ENCODE measurements around the gene HHIPL1.
A peak's percentile ranks its signal among the peaks of the same experiment; 100 is the strongest.

HHIPL1 gene

DNA sequence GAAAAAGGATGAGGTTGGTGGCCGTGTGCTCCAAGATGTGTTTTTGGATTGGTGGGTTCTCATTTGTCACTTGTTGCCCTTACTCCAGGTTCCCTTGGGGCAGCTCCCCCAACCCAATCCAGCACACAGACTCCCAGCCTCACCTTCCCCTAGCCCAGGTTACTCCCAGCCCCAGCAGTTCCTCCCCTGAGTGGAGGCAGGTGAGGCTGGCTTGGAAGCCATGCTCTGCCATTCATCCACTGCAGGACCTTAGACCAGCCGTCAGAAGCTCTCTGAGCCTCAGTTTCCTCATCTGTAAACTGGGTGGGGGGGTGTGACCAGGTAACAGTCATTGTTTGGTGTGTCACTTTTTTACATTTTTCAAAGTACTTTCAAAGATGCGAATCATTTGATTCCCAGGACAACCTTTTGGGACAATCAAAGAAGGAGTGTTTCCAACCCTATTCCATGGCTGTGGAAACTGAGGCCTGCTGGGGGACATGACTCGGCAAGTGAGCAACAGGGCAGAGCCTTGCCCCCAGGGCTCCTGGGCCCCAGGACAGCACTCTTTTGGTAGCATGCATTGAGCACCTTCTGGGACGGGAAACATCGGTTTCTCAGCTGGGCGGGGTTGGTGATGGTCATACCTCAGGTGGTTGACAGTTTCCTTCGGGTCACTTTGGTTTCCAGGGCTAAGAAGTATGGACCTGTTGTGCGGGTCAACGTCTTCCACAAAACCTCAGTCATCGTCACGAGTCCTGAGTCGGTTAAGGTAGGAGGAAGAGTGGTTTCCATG lies 46.4 kb downstream of the HHIPL1 start:
- H3K4me1 ChIP-seq: peaks cover 37% of the 10 kb centered on the region
- H3K4me2 ChIP-seq: no peak overlapping the region
- no peaks in the 10 kb centered on the region for H3K36me3 ChIP-seq
- no peak overlapping the region for H3K4me3 ChIP-seq
- no peak overlapping the region for H3K9ac ChIP-seq
- H3K27me3 ChIP-seq: no peaks in the 10 kb centered on the region
- TF ChIP-seq Cebpa-rat (IDR thresholded peaks at IDR 0.05): no peak
- H3K9me3 ChIP-seq: no peaks in the 10 kb centered on the region
- H3K27ac ChIP-seq: no peak overlapping the region
- H4K20me1 ChIP-seq: no peaks in the 10 kb centered on the region

DNA sequence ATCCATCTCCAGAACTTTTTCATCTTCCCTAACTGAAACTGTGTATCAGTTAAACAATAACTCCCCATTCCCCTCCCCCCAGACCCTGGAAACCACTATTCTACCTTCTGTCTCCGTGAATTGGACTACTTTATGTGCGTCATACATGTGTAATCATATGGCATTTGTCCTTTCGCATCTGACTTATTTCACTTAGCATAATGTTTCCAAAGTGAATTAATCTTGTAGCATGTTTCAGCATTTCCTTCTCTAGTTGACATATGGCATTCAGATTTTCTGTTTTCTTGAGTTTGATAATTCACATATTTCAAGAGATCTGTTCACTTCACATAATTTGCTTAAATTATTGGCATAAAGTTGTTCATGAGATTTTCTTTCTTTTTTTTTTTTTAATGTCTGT lies 49.0 kb downstream of the HHIPL1 start:
- H3K4me3 ChIP-seq: no peak overlapping the region
- H4K20me1 ChIP-seq: no peaks in the 10 kb centered on the region
- peaks cover 16% of the 10 kb centered on the region for H3K4me1 ChIP-seq
- no peak overlapping the region for H3K4me2 ChIP-seq
- no peaks in the 10 kb centered on the region for H3K27me3 ChIP-seq
- no peak overlapping the region for H3K9ac ChIP-seq
- H3K36me3 ChIP-seq: no peaks in the 10 kb centered on the region
- H3K9me3 ChIP-seq: no peaks in the 10 kb centered on the region
- H3K27ac ChIP-seq: no peak overlapping the region
- TF ChIP-seq Cebpa-rat (IDR thresholded peaks at IDR 0.05): no peak

DNA sequence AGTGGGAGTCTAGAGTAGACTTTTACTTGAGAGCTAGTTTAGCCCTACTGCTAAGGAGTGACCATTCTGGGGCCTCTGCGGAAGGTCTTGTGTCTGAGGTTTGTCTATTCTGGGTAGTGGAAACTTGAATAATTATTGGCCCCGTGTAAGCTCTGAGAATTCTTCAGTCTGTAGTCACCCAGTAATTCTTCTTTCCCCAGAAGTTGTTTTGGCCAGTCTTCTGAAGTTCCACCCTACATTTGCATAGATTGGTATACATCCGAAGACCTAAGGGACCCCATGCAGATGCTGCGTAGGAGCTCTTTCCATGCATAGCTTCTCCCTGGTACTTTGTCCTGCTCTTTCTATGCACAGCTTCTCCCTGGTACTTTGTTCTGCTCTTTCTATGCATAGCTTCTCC lies 52.0 kb downstream of the HHIPL1 start:
- no peaks in the 10 kb centered on the region for H4K20me1 ChIP-seq
- TF ChIP-seq Cebpa-rat (IDR thresholded peaks at IDR 0.05): no peak
- no peaks in the 10 kb centered on the region for H3K27me3 ChIP-seq
- H3K27ac ChIP-seq: no peak overlapping the region
- peaks cover 14% of the 10 kb centered on the region for H3K4me1 ChIP-seq
- H3K4me2 ChIP-seq: no peak overlapping the region
- H3K36me3 ChIP-seq: no peaks in the 10 kb centered on the region
- peaks cover 6% of the 10 kb centered on the region for H3K9me3 ChIP-seq
- no peak overlapping the region for H3K4me3 ChIP-seq
- H3K9ac ChIP-seq: no peak overlapping the region

DNA sequence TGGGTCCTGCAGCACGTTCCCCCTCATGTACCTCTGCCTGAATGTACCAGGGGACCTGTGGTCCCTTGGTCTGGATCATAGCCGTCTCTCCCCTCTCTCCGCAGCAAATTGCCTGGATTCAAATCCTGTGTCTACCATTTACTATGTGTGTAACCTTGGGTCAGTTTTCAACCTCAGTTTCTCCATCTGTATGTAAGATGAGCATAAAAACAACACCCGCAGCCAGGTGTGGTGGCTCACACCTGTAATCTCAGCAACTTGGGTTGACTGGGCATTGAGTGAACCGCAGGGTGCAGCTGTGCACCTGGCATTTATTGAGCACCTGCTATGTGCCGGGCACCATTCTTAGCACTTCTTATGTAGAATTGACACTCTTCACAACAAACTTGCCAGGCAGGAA lies 53.3 kb downstream of the HHIPL1 start:
- H3K9ac ChIP-seq: no peak overlapping the region
- H3K36me3 ChIP-seq: peaks cover 4% of the 10 kb centered on the region
- peaks cover 16% of the 10 kb centered on the region for H3K9me3 ChIP-seq
- H4K20me1 ChIP-seq: no peaks in the 10 kb centered on the region
- TF ChIP-seq Cebpa-rat (IDR thresholded peaks at IDR 0.05): no peak
- H3K27ac ChIP-seq: no peak overlapping the region
- peak overlapping the region; percentile 59 for H3K4me2 ChIP-seq
- H3K4me3 ChIP-seq: no peak overlapping the region
- no peaks in the 10 kb centered on the region for H3K27me3 ChIP-seq
- peaks cover 14% of the 10 kb centered on the region for H3K4me1 ChIP-seq

DNA sequence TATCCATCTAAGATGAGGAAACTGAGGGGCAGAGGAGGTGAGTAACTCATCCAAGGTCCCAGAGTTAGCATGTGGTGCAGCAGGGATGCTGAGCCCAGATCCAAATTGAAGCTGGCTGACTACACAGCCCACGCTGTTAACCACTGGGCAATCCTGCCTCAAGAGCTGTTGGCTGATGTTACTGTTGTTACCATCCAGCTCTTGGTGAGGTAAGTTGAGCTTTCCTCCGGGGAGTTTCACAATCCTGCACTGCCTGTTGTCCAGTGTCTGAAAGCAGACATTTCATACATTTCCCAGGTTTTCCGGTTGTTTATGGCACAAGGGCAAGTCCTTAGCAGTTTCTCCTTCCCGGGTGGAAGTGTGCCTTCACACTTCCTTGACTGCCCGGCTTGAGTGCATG lies 53.7 kb downstream of the HHIPL1 start:
- H3K9ac ChIP-seq: no peak overlapping the region
- H3K9me3 ChIP-seq: peaks cover 20% of the 10 kb centered on the region
- no peak for TF ChIP-seq Cebpa-rat (IDR thresholded peaks at IDR 0.05)
- no peak overlapping the region for H3K4me3 ChIP-seq
- no peaks in the 10 kb centered on the region for H4K20me1 ChIP-seq
- peaks cover 14% of the 10 kb centered on the region for H3K4me1 ChIP-seq
- H3K36me3 ChIP-seq: peaks cover 8% of the 10 kb centered on the region
- H3K4me2 ChIP-seq: peak overlapping the region; percentile 59
- no peaks in the 10 kb centered on the region for H3K27me3 ChIP-seq
- no peak overlapping the region for H3K27ac ChIP-seq

DNA sequence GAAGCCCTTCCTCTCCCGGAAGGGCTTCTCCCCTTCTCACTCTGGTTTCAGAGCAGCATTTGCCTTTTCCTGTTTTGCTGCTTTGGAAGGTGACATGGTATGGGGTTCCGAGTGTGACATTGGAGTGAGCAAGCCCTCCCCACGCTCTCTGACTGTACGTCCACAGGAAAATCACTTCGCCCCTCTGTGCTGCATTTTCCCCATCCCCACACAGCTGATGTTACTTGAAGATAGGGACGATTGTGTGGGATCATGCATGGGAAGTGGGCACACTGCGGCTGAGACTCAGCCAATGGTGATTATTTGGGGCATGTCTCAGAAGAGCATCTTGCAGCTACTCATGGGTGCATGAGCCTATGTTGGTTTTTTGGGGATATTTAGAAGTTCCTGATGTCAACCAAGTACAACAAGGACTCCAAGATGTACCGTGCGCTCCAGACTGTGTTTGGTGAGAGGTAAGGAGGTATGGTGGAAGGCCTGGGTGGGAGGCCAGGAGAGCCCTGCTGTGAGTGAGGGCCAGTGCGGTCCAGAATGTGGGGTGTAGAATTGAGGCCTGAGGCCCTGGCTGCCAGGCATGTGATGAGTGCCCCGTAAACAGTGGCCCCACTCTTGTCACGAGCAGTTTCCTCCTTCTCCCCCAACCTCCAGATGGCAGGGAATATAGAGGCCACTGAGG lies 54.3 kb downstream of the HHIPL1 start:
- Histone ChIP-seq H4K20me1 (no peaks in the 10 kb centered on the region), H3K27me3 (no peaks in the 10 kb centered on the region), H3K27ac (no peak overlapping the region), H3K9me3 (peaks cover 26% of the 10 kb centered on the region), H3K4me3 (no peak overlapping the region), H3K4me1 (peaks cover 14% of the 10 kb centered on the region), H3K4me2 (peak overlapping the region; percentile 59), H3K36me3 (peaks cover 10% of the 10 kb centered on the region), H3K9ac (no peak overlapping the region)
- no peak for TF ChIP-seq Cebpa-rat (IDR thresholded peaks at IDR 0.05)

DNA sequence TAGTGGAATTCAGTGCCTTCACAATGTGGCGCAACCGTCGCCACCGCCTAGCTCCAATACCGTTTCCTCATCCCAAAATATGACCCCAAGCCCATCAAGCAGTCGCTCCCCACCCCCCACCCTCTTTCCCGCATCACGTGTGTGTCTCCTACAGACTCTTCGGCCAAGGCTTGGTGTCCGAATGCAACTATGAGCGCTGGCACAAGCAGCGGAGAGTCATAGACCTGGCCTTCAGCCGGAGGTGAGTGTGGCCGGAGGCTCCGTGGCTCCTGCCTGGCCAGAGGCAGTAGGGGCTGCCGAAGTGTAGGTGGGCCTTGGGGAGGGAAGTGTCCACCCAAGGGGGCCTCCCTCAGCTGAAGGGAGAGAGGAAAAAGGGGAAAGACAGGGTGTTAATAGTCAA lies 54.9 kb downstream of the HHIPL1 start:
- no peak for TF ChIP-seq Cebpa-rat (IDR thresholded peaks at IDR 0.05)
- Histone ChIP-seq H3K9me3 (peaks cover 32% of the 10 kb centered on the region), H3K4me1 (peaks cover 14% of the 10 kb centered on the region), H3K27ac (no peak overlapping the region), H3K36me3 (peaks cover 10% of the 10 kb centered on the region), H3K27me3 (no peaks in the 10 kb centered on the region), H3K4me2 (no peak overlapping the region), H3K9ac (no peak overlapping the region), H4K20me1 (no peaks in the 10 kb centered on the region), H3K4me3 (no peak overlapping the region)

DNA sequence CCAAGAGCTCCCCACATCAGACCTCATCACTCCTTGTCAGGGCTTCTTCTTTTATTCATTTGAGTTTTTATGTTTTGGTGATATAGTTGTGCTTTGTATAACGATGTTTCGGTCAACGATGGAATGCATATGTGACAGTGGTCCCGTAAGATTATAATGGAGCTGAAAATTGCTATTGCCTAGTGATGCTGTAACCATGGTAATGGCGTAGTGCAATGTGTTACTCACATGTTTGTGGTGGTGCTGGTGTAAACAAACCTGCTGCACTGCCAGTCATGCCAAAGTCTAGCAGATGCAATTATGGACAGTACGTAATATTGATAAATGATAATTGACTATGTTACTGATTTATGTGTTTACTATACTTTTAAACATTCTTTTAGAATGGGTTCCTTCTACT lies 55.5 kb downstream of the HHIPL1 start:
- peaks cover 10% of the 10 kb centered on the region for H3K36me3 ChIP-seq
- H4K20me1 ChIP-seq: no peaks in the 10 kb centered on the region
- no peak overlapping the region for H3K9ac ChIP-seq
- H3K4me3 ChIP-seq: no peak overlapping the region
- H3K27ac ChIP-seq: no peak overlapping the region
- H3K9me3 ChIP-seq: peaks cover 36% of the 10 kb centered on the region
- TF ChIP-seq Cebpa-rat (IDR thresholded peaks at IDR 0.05): no peak
- H3K4me1 ChIP-seq: peaks cover 14% of the 10 kb centered on the region
- no peak overlapping the region for H3K4me2 ChIP-seq
- H3K27me3 ChIP-seq: no peaks in the 10 kb centered on the region

DNA sequence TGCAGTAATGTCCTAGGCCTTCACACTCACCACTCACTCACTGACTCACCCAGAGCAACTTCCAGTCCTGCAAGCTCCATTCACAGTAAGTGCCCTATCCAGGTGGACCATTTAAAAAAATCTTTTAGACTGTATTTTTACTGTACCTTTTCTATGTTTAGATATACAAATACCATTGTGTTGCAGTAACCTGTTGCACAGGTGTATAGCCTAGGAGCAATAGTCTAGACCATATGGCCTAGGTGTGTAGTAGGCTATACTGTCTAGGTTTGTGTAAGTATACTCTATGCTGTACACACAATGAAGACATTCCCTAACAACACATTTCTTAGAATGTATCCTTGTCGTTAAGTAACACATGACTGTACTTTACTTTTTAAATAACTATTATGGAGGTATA lies 56.3 kb downstream of the HHIPL1 start:
- Histone ChIP-seq H3K4me2 (no peak overlapping the region), H4K20me1 (no peaks in the 10 kb centered on the region), H3K9ac (no peak overlapping the region), H3K4me1 (peaks cover 14% of the 10 kb centered on the region), H3K36me3 (peaks cover 10% of the 10 kb centered on the region), H3K27me3 (no peaks in the 10 kb centered on the region), H3K9me3 (peaks cover 38% of the 10 kb centered on the region), H3K4me3 (no peak overlapping the region), H3K27ac (no peak overlapping the region)
- TF ChIP-seq Cebpa-rat (IDR thresholded peaks at IDR 0.05): no peak

DNA sequence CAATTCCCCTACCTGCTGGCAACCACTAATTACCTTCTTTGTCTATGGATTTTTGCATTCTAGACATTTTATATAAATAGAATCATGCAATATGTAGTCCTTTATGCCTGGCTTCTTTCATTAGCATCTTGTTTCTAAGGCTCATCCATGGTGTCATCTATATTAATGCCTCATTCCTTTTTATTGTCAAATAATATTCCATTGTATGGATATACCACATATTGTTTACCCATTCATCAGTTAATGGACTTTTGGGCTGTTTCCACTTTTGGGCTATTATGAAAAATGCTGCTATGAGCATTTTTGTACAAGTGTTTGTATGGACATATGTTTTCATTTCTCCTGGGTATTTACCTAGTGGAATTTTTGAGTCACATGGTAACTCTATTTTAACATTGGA lies 57.2 kb downstream of the HHIPL1 start:
- Histone ChIP-seq H3K36me3 (peaks cover 10% of the 10 kb centered on the region), H3K4me3 (no peak overlapping the region), H3K4me1 (peaks cover 14% of the 10 kb centered on the region), H3K27me3 (no peaks in the 10 kb centered on the region), H3K9me3 (peaks cover 42% of the 10 kb centered on the region), H3K4me2 (no peak overlapping the region), H3K27ac (no peak overlapping the region), H4K20me1 (no peaks in the 10 kb centered on the region), H3K9ac (no peak overlapping the region)
- no peak for TF ChIP-seq Cebpa-rat (IDR thresholded peaks at IDR 0.05)
